HUDEP-2 (cell line): ENCODE measurements around the gene TFF1.

Experiments used
- DNase-seq, 76 experiments: peaks; one replicate each; lab custom pipeline; 2025; ENCODE audit not compliant: unreplicated experiment in 76 of 76; lab: John Stamatoyannopoulos, UW

TFF1 gene

GRCh38 chr21:42347601-42348327 is 18.6 kb downstream of the TFF1 start:
- DNase-seq: no peak

GRCh38 chr21:42346866-42347600 is 19.3 kb downstream of the TFF1 start:
- no peak for DNase-seq

GRCh38 chr21:42346441-42346840 is 19.9 kb downstream of the TFF1 start:
- no peak for DNase-seq

GRCh38 chr21:42344631-42345030 is 21.7 kb downstream of the TFF1 start:
- DNase-seq: no peak

- DNase-seq: no peak
Measured at GRCh38 chr21:42343963-42344510, 22.3 kb downstream of the TFF1 start.

GRCh38 chr21:42343556-42343955 is 22.8 kb downstream of the TFF1 start:
- no peak for DNase-seq

GRCh38 chr21:42343101-42343500 is 23.2 kb downstream of the TFF1 start:
- DNase-seq: no peak

GRCh38 chr21:42341776-42342542 is 24.4 kb downstream of the TFF1 start:
- no peak for DNase-seq

GRCh38 chr21:42340187-42341050 is 25.9 kb downstream of the TFF1 start:
- no peak for DNase-seq

GRCh38 chr21:42338729-42339715 is 27.3 kb downstream of the TFF1 start:
- no peak for DNase-seq

- DNase-seq: peak in 58 of 76 experiments; percentile 6 to 72 (median 46)
Measured at GRCh38 chr21:42337830-42338728, 28.3 kb downstream of the TFF1 start.

- no peak for DNase-seq
Measured at GRCh38 chr21:42337276-42337675, 29.1 kb downstream of the TFF1 start.

GRCh38 chr21:42336054-42336453 is 30.3 kb downstream of the TFF1 start:
- DNase-seq: no peak

GRCh38 chr21:42332557-42333317 is 33.6 kb downstream of the TFF1 start:
- DNase-seq: no peak

GRCh38 chr21:42331660-42332059 is 34.7 kb downstream of the TFF1 start:
- no peak for DNase-seq

GRCh38 chr21:42330380-42331371 is 35.7 kb downstream of the TFF1 start:
- DNase-seq: no peak
